Uterus (tissue), 2 donors: ENCODE results near the gene STARD4.

ENCODE experiments used
- POLR2A ChIP-seq, 2 donors: fragments of 450-650 bp; IDR thresholded peaks; one replicate each; pipeline ENCODE4 v1.6.1; 2016; ENCODE audit warnings: antibody characterized with exemption in 2 of 2, mild to moderate bottlenecking in 1 of 2, moderate library complexity in 1 of 2
- TF ChIP-seq, protein P1 (sequence below), 4 experiments: fragments of 200-600 bp in 2 of 4; fragments of 450-650 bp in 2 of 4; sonication (generic) in 2 of 4; IDR thresholded peaks; one replicate each; pipeline ENCODE4 v1.5.1; 2016 to 2019; ENCODE audit warnings: antibody characterized with exemption in 4 of 4, mild to moderate bottlenecking in 2 of 4, moderate library complexity in 1 of 4

DNA sequence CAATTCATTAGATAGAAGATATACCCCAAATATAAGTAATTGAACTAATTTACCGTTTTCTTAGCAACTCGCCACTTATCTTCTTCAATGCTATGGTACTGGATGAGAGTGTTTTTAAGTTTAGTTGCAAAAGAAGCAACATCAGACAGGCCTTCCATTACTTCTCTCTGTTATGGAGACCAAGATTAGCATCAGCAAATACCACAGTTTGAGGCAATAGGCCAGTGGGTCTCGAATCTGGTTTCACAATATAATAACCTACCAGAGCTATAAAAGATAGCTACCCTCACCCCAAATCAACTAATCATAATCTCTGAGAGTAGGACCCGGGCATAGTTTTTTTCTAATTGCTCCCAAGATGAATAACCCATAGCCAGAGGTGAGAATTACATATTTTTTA, 5.1 kb downstream of the STARD4 start:
- TF ChIP-seq POLR2A (IDR thresholded peaks at IDR 0.05): no peak
- TF ChIP-seq, protein P1, sequence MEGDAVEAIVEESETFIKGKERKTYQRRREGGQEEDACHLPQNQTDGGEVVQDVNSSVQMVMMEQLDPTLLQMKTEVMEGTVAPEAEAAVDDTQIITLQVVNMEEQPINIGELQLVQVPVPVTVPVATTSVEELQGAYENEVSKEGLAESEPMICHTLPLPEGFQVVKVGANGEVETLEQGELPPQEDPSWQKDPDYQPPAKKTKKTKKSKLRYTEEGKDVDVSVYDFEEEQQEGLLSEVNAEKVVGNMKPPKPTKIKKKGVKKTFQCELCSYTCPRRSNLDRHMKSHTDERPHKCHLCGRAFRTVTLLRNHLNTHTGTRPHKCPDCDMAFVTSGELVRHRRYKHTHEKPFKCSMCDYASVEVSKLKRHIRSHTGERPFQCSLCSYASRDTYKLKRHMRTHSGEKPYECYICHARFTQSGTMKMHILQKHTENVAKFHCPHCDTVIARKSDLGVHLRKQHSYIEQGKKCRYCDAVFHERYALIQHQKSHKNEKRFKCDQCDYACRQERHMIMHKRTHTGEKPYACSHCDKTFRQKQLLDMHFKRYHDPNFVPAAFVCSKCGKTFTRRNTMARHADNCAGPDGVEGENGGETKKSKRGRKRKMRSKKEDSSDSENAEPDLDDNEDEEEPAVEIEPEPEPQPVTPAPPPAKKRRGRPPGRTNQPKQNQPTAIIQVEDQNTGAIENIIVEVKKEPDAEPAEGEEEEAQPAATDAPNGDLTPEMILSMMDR (IDR thresholded peaks at IDR 0.05): no peak
